ENCODE measurements around the gene STAB1. TPM values are rescaled to one million over a fixed set of nuclear protein-coding genes. Genes with fewer than 3 reads are reported as not detected.

Gene STAB1, protein sequence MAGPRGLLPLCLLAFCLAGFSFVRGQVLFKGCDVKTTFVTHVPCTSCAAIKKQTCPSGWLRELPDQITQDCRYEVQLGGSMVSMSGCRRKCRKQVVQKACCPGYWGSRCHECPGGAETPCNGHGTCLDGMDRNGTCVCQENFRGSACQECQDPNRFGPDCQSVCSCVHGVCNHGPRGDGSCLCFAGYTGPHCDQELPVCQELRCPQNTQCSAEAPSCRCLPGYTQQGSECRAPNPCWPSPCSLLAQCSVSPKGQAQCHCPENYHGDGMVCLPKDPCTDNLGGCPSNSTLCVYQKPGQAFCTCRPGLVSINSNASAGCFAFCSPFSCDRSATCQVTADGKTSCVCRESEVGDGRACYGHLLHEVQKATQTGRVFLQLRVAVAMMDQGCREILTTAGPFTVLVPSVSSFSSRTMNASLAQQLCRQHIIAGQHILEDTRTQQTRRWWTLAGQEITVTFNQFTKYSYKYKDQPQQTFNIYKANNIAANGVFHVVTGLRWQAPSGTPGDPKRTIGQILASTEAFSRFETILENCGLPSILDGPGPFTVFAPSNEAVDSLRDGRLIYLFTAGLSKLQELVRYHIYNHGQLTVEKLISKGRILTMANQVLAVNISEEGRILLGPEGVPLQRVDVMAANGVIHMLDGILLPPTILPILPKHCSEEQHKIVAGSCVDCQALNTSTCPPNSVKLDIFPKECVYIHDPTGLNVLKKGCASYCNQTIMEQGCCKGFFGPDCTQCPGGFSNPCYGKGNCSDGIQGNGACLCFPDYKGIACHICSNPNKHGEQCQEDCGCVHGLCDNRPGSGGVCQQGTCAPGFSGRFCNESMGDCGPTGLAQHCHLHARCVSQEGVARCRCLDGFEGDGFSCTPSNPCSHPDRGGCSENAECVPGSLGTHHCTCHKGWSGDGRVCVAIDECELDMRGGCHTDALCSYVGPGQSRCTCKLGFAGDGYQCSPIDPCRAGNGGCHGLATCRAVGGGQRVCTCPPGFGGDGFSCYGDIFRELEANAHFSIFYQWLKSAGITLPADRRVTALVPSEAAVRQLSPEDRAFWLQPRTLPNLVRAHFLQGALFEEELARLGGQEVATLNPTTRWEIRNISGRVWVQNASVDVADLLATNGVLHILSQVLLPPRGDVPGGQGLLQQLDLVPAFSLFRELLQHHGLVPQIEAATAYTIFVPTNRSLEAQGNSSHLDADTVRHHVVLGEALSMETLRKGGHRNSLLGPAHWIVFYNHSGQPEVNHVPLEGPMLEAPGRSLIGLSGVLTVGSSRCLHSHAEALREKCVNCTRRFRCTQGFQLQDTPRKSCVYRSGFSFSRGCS (N-terminal part only)
- 1 to 10 TPM; 1.7 to 4.9 TPM for total RNA-seq
- 0.46 to 0.83 reads per million in 2 donors for total RNA-seq

DNA sequence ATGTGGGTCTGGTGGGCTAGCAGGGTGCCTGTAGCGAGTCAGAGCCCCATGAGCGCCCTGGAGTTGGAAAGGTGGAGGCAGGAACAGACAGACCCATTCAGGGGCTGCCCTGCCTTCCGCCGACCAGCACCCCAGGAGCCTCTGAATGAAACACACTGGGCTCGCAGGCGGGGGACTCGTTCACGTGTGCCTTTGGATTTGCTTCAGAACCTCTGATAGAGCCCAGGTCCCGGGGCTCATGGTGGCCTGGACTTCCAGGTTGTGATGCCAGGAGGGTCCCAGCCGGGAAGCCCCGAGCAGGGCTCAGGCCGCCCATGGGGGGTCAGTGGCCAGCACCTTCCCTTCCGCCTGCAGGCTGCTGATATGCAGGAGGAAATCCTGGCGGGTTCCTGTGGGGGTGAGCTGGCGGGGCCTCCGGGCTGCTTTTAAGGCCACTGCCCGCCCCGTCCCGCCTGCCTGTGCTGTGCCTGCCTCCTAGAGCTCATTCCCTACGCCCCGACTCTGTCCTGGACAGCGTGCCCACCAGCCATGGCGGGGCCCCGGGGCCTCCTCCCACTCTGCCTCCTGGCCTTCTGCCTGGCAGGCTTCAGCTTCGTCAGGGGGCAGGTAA lies at the start of gene STAB1:
STAB1 (plus strand) TSS at position 453 of the 610 bp plus-strand sequence; CDS start at position 529, 76 bp downstream.
- ATAC-seq: no peak
- Mint-ChIP-seq H3K4me1 (peaks cover 8% of the 10 kb centered on the region), H3K4me3 (no peak within 1 kb of the TSS), H3K36me3 (ENCODE audit: low read depth) (no peaks in the 10 kb centered on the region), H3K27ac (peak within 1 kb of the TSS; percentile 24), H3K27me3 (no peaks in the 10 kb centered on the region)
- H3K9me3 ChIP-seq (ENCODE audit: control insufficient read depth, low read length, poor library complexity, severe bottlenecking): no peaks in the 10 kb centered on the region
- no peak for DNase-seq

DNA sequence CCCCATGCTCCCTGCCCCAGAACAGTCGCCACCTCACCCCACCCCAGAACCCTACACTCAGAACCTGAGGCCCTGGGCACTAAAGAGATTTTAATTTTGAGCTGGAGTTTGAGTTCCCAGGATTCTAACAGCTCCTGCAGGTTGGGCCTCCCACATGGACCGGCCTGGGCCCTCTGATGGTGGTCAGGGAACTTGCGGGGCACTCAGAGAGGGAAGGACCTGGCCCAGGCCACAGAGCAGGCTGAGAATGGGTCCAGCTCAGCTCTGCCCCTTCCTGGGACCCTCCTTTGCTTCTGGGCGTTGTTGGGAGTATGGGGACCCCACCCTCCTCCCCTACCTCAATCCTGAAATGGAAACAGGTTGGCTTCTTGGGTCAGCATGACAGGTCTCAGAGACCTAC lies 49.1 kb upstream of the STAB1 start:
- H3K4me3 Mint-ChIP-seq: no peak overlapping the region
- no peak overlapping the region for H3K27ac Mint-ChIP-seq
- H3K4me1 Mint-ChIP-seq: peaks cover 7% of the 10 kb centered on the region
- no peaks in the 10 kb centered on the region for H3K36me3 Mint-ChIP-seq (ENCODE audit: low read depth)
- H3K9me3 ChIP-seq (ENCODE audit: control insufficient read depth, low read length, poor library complexity, severe bottlenecking): no peaks in the 10 kb centered on the region
- ATAC-seq (no peak), DNase-seq (no peak)
- H3K27me3 Mint-ChIP-seq: no peaks in the 10 kb centered on the region

DNA sequence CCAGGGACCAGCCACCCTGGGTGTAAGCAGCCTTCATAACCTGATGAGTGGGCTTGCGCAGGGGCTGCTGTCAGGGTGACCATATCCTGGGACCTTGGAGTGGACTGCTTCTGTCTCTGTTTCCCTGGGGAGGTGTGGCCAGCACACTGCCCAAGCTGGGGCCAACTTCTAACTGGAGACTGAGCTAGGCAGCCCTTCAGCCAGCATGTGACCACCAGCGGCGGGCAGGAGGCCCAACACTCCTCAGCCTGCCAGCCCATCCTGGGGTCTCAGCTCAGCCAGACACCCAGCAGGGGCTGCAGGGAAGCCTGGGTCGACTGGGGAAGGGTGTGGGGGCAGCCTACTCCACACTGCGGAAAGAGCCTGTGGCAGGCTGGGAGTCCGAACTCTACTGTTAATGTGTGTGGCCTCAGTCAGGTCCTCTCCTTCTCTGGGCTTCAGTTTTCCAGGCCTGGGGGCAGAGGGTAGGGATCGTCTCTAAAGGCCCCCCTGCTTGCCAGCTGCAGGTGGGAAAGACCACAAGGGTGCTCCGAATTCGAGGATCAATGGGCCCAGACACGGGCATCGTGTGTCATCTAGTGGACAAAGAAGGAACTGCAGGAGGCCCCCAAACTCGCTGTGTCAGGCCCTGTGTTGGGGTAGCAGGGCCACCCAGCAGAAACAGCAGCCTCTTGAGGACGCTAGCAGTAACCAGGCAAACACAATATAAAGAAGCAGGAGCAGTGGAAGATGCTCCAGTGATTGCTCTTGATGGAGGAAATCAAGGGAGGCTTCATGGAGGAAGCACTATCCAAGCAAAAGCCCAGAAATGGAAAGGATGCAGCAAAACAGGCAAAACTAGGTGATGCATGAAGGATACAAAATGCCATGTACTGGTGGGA lies 48.3 kb upstream of the STAB1 start:
- peak overlapping the region; percentile 21 for H3K27ac Mint-ChIP-seq
- no peaks in the 10 kb centered on the region for H3K36me3 Mint-ChIP-seq (ENCODE audit: low read depth)
- peaks cover 7% of the 10 kb centered on the region for H3K4me1 Mint-ChIP-seq
- H3K4me3 Mint-ChIP-seq: no peak overlapping the region
- no peaks in the 10 kb centered on the region for H3K9me3 ChIP-seq (ENCODE audit: control insufficient read depth, low read length, poor library complexity, severe bottlenecking)
- no peaks in the 10 kb centered on the region for H3K27me3 Mint-ChIP-seq
- peak; percentile 69 for ATAC-seq
- peak; percentile 47 to 66 (median 51) for DNase-seq

DNA sequence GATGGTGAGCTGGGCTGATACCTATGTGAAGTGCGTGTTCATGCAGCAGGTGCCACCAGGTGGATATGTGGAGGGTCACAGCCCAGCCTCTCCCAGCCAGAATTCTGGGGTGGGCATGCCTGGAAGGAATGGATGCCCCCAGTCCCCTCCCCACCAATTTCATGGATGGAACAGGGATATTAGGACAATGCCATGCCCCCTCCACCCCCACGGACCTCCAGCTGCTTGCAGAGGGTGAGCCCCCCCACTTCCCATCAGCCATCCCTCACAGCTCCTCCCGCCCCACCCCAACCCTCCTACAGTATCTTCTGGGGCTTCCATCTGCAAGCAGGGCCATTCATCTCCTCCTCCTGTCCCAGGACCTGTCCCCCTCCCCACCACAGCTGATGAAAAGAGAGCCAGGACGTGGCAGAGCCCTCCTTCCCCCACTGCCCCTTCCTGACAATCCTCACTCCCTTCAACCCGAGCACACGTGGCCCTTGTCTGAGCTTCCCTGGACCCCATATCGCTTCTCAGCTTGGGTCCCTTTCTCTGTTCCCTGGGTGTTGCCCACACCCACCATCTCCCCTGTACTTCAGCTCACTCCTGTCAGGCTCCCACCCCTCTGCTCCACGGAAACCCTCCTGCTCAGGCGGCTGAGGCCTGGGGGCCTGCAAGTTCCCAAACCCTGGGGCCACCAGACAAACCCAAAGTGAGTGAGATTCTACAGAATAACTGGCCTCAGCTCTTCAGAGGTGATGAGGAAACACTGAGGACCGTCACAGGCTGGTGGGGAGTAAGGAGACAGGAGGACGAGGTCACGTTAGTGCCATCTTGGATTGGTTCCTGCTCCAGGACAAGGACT lies 47.4 kb upstream of the STAB1 start:
- no peaks in the 10 kb centered on the region for H3K27me3 Mint-ChIP-seq
- H3K4me1 Mint-ChIP-seq: peaks cover 7% of the 10 kb centered on the region
- H3K36me3 Mint-ChIP-seq (ENCODE audit: low read depth): no peaks in the 10 kb centered on the region
- ATAC-seq: no peak
- DNase-seq: no peak
- peak overlapping the region; percentile 21 for H3K27ac Mint-ChIP-seq
- H3K9me3 ChIP-seq (ENCODE audit: control insufficient read depth, low read length, poor library complexity, severe bottlenecking): no peaks in the 10 kb centered on the region
- no peak overlapping the region for H3K4me3 Mint-ChIP-seq

DNA sequence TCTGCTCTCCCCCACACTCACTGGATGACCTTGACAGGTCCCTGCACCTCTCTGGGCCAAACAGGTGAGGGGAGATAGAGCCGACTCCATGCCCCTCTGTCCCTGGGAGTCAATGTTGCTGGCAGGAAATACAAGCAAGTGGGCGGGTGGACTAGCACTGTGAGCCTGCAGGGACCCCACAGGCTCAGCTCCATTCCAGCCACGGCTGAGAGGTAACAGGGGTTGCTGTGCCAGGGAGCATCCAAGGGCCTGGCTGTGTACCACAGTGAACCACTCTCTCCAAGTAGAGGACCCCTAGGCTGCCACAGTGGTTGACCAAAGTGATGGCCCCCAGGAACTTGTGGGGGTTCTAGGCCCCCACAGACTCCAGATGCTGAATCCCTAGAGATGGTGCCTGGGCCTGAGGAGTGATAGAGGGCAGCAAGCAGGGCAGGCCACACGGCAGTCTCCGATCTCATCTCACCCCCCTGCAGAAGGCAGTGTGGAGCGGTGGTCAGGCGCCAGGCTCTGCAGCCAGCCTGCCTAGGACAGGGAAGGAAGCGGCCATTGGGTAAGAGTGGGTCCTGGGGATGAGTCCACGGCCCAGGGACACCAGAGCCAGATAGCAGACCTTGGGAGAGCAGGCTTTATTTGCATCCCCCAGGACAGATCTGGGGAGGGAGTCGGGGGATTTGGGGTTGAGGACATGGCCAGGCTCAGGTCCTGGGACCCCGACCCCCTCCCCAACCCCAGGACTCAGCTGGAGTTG lies 44.5 kb upstream of the STAB1 start:
- Mint-ChIP-seq H3K27me3 (no peaks in the 10 kb centered on the region), H3K36me3 (ENCODE audit: low read depth) (no peaks in the 10 kb centered on the region), H3K4me1 (peaks cover 16% of the 10 kb centered on the region), H3K27ac (no peak overlapping the region), H3K4me3 (no peak overlapping the region)
- H3K9me3 ChIP-seq (ENCODE audit: control insufficient read depth, low read length, poor library complexity, severe bottlenecking): no peaks in the 10 kb centered on the region
- DNase-seq (no peak), ATAC-seq (no peak)

DNA sequence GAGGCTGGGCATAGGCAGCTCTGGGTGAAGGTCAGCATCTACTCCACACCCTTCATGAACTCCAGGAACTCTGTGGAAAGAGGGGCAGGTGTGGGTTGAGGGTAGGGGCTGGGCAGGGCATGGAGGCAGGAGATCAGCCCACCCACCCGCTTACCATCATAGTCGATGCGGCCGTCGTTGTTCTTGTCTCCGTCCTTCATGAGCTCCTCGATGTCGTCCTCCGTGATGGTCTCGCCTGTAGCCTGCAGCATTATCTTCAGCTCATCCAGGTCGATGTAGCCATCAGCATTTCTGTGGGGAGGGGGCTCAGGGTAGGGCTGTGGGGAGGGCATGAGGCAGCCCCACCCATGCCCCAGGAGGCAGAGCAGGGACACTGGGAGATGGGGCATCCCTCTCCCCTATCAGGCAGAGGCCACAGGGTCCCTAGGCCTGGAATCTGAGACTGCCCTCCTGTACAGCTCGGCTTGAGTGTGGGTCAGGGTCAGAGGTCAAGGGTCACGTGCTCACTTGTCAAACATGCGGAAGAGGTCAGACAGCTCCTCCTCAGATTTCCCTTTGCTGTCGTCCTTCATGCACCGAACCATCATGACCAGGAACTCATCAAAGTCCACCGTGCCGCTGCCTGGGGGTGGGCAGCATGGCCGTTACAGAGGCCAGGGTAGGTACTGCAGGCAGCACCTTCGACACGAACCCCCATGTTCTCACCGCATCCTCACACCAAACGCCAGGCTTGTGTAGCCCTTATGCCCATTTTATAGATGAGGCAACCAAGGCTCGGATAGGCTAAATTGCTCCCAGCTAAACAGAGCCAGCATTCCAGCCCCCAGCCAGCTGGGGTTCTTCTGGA lies 43.7 kb upstream of the STAB1 start:
- ATAC-seq (no peak), DNase-seq (no peak)
- no peaks in the 10 kb centered on the region for H3K36me3 Mint-ChIP-seq (ENCODE audit: low read depth)
- no peaks in the 10 kb centered on the region for H3K27me3 Mint-ChIP-seq
- no peak overlapping the region for H3K27ac Mint-ChIP-seq
- H3K4me1 Mint-ChIP-seq: peaks cover 23% of the 10 kb centered on the region
- no peak overlapping the region for H3K4me3 Mint-ChIP-seq
- H3K9me3 ChIP-seq (ENCODE audit: control insufficient read depth, low read length, poor library complexity, severe bottlenecking): no peaks in the 10 kb centered on the region

DNA sequence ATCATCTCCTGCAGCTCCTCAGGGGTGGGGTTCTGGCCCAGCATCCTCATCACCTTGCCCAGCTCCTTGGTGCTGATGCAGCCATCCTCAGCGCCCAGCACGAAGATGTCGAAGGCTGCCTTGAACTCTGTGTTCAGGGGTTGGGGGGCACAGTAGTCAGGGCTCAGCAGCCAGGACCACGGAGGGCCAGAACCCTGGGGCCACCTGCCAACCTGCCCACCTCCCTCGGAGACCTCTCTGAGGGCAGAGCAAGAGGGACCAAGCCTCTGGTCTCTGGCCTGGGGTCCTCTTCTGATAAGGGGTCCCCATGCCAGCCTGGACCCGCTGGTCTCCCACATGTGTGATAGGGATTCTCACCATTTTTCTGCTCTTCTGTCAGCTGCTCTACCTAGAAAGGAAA lies 43.0 kb upstream of the STAB1 start:
- no peaks in the 10 kb centered on the region for H3K9me3 ChIP-seq (ENCODE audit: control insufficient read depth, low read length, poor library complexity, severe bottlenecking)
- ATAC-seq (no peak), DNase-seq (no peak)
- Mint-ChIP-seq H3K4me1 (peaks cover 24% of the 10 kb centered on the region), H3K4me3 (no peak overlapping the region), H3K27ac (no peak overlapping the region), H3K27me3 (no peaks in the 10 kb centered on the region), H3K36me3 (ENCODE audit: low read depth) (no peaks in the 10 kb centered on the region)

DNA sequence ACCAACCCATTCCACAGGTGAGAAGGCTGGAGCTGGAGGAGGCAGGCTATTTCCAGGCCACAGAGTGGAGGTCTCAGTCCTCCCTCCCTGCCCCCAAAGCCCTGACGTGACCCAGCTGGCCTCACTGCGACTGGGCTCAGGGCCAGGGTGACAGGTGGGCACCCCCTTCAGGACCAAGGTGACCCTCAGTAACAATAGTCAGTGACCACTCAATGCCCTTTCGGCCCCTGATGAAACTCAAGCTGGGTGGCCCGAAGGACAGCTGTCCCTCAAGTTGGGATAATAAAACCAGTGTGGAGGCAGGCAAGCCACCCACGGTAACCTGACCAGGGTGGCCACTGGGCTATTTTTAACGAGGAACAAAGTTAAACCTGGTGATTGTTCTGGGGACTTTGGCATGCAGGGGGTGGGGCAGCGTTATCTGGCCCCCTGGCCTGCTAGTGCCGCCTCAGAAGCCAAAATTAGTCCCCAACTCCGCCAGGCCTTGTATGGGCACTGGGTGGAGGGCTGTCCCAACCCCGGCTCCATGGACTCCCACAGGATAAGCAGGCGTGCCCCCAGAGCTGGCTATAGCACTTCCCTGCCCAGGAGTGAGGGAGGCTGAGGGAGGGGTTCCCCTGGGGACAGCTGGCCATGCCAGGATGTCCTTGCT lies 42.4 kb upstream of the STAB1 start:
- Mint-ChIP-seq H3K4me3 (no peak overlapping the region), H3K27ac (no peak overlapping the region), H3K36me3 (ENCODE audit: low read depth) (no peaks in the 10 kb centered on the region), H3K27me3 (no peaks in the 10 kb centered on the region), H3K4me1 (peaks cover 26% of the 10 kb centered on the region)
- no peak for DNase-seq
- no peak for ATAC-seq
- H3K9me3 ChIP-seq (ENCODE audit: control insufficient read depth, low read length, poor library complexity, severe bottlenecking): no peaks in the 10 kb centered on the region

DNA sequence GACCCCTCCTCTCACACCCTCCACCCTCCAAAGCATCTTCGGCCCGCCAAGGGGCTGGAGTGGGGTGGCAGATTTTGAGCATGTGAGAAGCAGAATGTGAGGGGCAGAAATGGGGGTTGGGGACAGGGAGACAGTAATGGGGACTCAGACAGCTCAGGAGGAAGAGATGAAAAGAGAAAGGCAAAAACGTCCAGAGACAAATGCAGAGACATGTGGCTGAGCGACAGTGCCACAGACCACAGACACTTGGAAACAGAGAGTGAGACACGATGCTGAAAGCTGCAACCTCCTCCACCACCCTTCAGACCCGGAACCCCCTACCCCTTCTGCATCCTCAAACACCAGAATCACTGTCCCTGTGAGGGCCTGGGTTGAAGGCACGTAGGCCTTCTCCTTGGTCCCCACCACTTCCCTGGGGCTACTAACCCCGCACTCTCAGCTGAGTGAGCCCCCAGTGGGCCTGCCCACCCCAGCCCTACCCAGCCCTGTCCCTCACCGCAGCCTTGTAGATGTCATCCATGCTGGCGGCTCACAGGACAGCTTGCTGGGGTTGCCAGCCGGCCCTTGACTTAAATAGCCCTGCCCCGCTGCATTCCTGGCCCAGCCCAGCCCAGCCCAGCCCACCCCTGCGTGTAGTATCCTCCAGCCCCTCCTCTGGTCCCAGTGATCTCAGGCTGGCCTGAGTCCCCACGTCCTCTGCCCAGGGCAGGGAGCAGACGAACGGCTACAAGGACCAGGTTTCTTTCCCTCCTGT lies 41.5 kb upstream of the STAB1 start, which contains the start of gene TNNC1:
TNNC1 (minus strand) TSS at position 546 of the 754 bp plus-strand sequence; CDS start at position 520, 26 bp downstream.
- peak within 1 kb of the TSS; percentile 100 for H3K27ac Mint-ChIP-seq
- H3K36me3 Mint-ChIP-seq (ENCODE audit: low read depth): no peaks in the 10 kb centered on the region
- no peaks in the 10 kb centered on the region for H3K27me3 Mint-ChIP-seq
- H3K4me3 Mint-ChIP-seq: peak within 1 kb of the TSS; percentile 96
- H3K4me1 Mint-ChIP-seq: peaks cover 26% of the 10 kb centered on the region
- DNase-seq (no peak), ATAC-seq (no peak)
- no peaks in the 10 kb centered on the region for H3K9me3 ChIP-seq (ENCODE audit: control insufficient read depth, low read length, poor library complexity, severe bottlenecking)
